SK-N-SH treated with all-trans-retinoic acid at 6 μM for 48 hours (cell line): ENCODE results near the gene AGAP9.
"Not testable (repeated sequence)": the region's sequence is repeated elsewhere in the genome, so short reads cannot be mapped to it uniquely, and the experiment has no call there.

Source experiments
- BACH2 ChIP-seq: fragments of 250-450 bp; sonication (Bioruptor Pico); IDR thresholded peaks from 2 replicates; pipeline ENCODE4 v1.9.0; 2021; ENCODE audit warnings: mild to moderate bottlenecking, borderline replicate concordance
- CREB5 ChIP-seq: fragments of 250-450 bp; sonication (Bioruptor Pico); IDR thresholded peaks from 2 replicates; pipeline ENCODE4 v1.5.1; 2020; ENCODE audit warnings: low read depth, mild to moderate bottlenecking, moderate library complexity
- CSRNP3 ChIP-seq: fragments of 250-450 bp; sonication (Bioruptor Pico); IDR thresholded peaks from 2 replicates; pipeline ENCODE4 v1.5.1; 2021; ENCODE audit warnings: mild to moderate bottlenecking, moderate library complexity
- ESRRG ChIP-seq: fragments of 250-450 bp; sonication (Bioruptor Pico); IDR thresholded peaks from 2 replicates; pipeline ENCODE4 v1.6.1; 2021; ENCODE audit warnings: mild to moderate bottlenecking
- GLIS3 ChIP-seq: fragments of 250-450 bp; sonication (Bioruptor Pico); IDR thresholded peaks from 2 replicates; pipeline ENCODE4 v1.5.0; 2020; ENCODE audit warnings: mild to moderate bottlenecking, moderate library complexity
- PATZ1 ChIP-seq: fragments of 250-450 bp; sonication (Bioruptor Pico); IDR thresholded peaks from 2 replicates; pipeline ENCODE4 v1.8.0; 2020; ENCODE audit warnings: mild to moderate bottlenecking, moderate library complexity, borderline replicate concordance
- ZC3H10 ChIP-seq: fragments of 250-450 bp; sonication (Bioruptor Pico); IDR thresholded peaks from 2 replicates; pipeline ENCODE4 v1.5.1; 2021; ENCODE audit warnings: mild to moderate bottlenecking, moderate library complexity
- ZFP3 ChIP-seq: fragments of 250-450 bp; sonication (Bioruptor Pico); IDR thresholded peaks from 2 replicates; pipeline ENCODE4 v1.5.0; 2020; ENCODE audit warnings: mild to moderate bottlenecking, moderate library complexity
- ZNF565 ChIP-seq: fragments of 450-650 bp; formaldehyde crosslinking; conservative IDR thresholded peaks from 2 replicates; pipeline ENCODE4 v1.5.0; 2020; ENCODE audit warnings: low read depth, mild to moderate bottlenecking, moderate library complexity

GRCh38 chr10:47547286-47547685 lies 23.8 kb upstream of the AGAP9 start:
- TF ChIP-seq ZFP3 (CRISPR knock-in tag); PATZ1 (CRISPR knock-in tag); BACH2; ESRRG (CRISPR knock-in tag); GLIS3 (CRISPR knock-in tag); CSRNP3 (CRISPR knock-in tag); CREB5 (CRISPR knock-in tag); ZNF565 (CRISPR knock-in tag); ZC3H10 (CRISPR knock-in tag): not testable (repeated sequence)
